Muscle of arm (tissue), 12 donors: ENCODE data around the gene PRKCZ. TPM values are rescaled to one million over a fixed set of nuclear protein-coding genes. Genes with fewer than 3 reads are reported as not detected.

Experiments used
- DNase-seq: peaks from one replicate; pipeline ENCODE4 v3.0.0-alpha.2; 2013
- polyA plus RNA-seq, 12 donors: library from polyadenylated mRNA; unstranded; fragments of 120-200 nt; gene quantifications; one replicate each; pipeline ENCODE4 v1.2.1, GENCODE V29; 2013; ENCODE audit not compliant: insufficient read length in 12 of 12

Gene PRKCZ
- polyA plus RNA-seq, 12 donors: 4.2 to 15.0 (median 6.3) TPM; not detected in 1

GRCh38 chr1:2044510-2045319 lies 5.5 kb upstream of the PRKCZ start:
- peak; percentile 67 for DNase-seq

DNA sequence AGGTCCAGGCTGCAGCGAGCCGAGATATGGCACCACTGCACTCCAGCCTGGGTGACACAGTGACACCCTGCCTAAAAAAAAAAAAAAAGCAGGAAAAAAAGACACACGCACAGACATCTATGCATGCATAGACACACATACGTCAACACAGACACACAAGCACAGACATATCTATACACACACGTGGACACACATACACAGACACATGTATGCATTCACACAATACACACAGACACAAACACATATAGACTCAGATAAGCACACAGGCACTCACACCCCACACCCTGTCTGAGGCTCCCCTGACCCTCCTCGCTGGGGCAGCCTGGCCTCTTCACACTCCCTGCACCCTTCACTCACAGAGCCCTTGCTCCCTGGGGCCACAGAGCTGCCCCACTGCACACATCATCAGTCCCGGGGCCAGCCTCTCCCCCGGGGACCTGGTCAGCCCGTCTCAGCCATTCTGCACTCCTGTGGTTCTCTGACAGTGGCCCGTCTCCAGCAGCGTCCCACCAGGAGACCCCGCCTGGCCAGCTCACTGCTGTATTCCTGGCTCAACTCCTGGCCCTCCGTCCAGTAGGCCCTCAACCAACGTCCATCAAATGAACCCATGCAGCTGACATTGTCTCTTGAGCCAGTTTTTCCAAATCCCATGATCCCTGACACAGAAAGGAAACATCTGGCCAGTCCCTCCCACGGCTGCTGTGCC lies 4.6 kb upstream of the PRKCZ start:
- DNase-seq: peak; percentile 42

GRCh38 chr1:2046174-2046917 lies 3.9 kb upstream of the PRKCZ start:
- no peak for DNase-seq

- no peak for DNase-seq
Observed at GRCh38 chr1:2046953-2047748, 3.1 kb upstream of the PRKCZ start.

DNA sequence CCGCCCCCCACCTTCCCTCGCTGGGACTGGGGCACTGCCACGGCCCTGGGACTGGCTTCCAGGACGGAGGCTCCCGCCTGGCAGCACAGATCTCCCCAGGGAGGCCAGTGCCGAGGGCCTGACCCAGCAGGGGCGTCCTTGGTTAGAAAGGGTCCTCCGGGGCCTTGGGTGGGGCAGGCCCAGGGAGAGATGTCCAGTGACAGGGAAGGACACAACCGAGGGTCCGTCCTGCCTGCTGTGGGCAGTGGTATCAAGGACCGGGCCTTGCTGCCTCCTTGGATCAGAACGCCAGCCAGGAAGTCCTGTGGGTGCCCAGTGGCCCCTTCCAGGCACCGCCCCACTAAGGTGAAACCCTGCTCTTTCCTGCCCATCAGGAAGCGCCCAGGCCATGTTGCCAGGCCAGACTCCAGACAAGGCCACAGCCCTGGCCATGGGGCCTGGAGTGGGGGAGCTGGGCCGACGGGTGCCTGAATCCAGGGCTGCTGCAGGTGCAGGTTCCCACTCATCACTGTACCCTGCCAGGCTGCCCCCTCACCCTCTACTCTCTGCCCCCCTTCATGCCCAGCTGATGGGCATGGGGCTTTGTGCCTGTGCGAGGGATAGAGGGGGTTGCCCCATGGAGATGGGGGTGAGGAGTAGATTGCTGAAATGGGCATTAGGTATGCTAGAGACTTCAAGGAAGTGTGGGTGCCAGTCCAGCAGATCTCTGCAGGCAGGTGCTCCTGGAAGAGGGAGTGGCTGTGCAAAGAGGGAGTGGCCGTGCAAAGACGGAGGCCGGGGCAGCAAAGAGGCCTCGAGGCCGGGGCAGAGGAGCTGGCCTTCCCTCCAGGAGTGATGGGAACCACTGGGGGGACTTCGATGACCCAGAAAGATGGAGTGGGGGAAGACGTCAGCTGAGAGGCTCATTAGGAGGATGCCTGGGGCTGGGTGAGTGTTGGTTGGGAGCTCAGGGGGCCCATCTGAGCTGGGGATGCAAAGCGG lies 2.2 kb upstream of the PRKCZ start:
- DNase-seq: no peak

DNA sequence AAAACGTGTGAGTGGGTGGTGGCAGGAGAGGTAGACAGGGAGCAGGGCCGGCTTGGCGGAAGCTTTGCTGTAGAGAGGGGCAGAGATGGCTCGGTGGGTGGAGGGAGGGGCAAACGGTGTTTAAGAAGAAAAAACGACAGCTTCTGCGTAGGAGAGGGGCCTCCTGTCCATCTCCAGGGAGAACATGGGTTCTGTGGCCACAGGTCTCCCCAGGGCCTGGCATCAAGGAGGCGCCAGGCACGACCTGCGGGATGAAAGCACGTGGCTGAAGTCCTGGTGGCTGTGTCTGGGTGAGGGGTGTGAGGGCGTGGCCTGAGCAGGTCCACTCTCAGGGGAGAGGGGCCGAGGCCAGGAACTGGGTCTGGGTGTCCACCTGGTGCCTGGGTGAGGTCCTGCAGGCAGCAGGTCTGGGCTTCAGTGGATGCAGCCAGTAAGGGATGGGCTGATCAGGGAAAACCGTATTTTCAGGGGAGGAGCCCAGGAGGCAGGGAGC lies 940 bp upstream of the PRKCZ start:
- DNase-seq: no peak

GRCh38 chr1:2050461-2050792 lies 216 bp downstream of the PRKCZ start:
- DNase-seq: no peak

GRCh38 chr1:2050793-2051682 lies 827 bp downstream of the PRKCZ start:
- DNase-seq: no peak

GRCh38 chr1:2052054-2052679 lies 2.0 kb downstream of the PRKCZ start:
- no peak for DNase-seq

DNA sequence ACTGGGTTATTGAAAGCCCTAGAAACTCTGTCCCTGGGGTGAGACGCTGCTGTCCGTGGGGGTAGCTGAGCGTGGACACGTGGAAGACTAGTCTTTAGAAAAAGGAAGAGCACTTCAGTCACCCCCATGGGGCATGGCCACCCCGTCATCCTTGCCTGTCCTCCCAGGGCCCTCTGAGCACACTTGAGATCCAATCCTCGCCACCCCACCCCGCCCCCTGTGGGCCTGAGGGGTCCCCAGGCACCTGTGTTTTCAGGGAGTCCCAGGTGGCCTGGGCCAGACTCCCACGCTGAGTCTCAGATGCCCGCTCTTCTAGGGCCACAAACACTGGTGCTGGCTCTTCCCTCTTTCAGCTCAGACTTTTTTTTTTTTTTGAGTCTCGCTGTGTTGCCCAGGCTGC lies 2.5 kb downstream of the PRKCZ start:
- no peak for DNase-seq

- DNase-seq: no peak
Observed at GRCh38 chr1:2053217-2053616, 3.0 kb downstream of the PRKCZ start.

DNA sequence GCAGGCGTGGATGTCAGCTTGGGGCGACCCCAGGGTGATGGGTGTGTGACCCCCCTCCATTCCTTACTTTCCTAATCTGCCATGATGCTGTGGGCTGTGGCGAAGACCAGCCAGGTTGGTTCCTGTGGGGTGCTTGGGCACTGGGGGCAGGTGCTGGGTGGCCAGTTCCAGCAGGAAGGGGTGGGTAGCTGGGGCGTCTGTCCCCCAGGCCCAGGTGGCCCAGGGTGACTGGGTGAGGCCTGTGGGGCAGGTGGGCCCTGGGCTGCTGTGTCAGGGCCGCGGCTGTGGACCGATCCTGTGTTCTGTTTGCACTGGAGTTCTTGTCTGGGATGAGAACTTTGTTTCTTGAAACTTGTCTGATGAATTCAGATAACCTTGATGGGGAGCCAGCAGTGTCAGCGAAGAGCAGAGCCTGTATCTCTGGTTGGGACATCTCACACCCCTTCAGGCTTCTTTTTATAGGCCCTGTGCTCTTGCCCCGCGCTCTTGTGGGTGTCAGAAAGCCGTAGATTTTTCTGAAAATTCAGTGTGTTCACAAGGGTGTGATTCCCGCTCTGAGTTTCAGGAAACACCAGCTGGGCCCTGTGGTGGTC lies 3.7 kb downstream of the PRKCZ start:
- no peak for DNase-seq

DNA sequence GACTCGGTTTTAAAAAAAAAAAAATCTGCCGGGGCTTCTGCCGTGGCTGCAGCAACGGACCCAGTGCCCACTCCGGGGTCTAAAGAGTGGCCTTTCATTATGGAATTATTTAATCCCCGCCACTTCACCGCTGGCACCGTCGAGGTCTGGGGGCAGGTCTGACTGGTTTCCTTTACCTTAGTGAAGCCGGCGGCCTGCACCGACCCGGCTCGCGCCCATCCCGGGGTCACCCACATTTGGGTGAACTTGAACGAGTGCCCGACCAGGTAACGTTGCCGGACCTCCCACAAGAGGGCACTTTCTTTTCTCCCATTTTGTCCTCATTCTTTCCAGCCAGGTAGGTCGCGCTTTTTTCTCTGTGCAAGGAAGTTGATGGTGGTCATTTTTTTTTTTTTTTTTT lies 4.3 kb downstream of the PRKCZ start:
- no peak for DNase-seq

- no peak for DNase-seq
Observed at GRCh38 chr1:2055911-2056575, 5.8 kb downstream of the PRKCZ start.

DNA sequence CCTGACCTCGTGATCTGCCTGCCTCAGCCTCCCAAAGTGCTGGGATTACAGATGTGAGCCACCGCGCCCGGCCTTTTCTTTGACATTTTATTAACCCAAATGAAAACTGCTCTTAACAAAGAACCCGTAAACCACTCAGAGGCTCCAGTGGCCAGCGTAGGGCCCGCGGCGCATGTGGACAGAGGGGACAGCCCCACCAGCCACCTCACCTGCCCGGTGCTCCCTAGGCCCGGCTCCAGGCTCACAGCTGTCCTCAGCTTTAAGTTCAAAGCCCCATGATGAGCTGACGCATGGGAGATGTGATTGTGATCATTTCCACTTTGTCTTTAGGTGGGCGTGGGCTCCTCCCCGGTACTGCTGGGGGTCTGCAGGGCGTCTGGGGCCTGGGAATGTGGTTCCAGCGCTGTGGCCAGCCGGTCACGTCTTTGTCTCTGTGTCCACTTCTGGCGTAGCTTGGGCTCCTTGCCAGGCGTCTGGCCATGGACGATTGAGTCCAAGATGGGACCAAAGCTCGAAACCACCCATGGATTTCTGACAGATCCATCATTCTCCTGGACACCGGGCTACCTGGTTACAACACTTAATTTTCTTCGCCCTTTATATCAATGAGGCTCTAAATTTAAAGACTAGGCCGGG lies 6.9 kb downstream of the PRKCZ start:
- DNase-seq: no peak

DNA sequence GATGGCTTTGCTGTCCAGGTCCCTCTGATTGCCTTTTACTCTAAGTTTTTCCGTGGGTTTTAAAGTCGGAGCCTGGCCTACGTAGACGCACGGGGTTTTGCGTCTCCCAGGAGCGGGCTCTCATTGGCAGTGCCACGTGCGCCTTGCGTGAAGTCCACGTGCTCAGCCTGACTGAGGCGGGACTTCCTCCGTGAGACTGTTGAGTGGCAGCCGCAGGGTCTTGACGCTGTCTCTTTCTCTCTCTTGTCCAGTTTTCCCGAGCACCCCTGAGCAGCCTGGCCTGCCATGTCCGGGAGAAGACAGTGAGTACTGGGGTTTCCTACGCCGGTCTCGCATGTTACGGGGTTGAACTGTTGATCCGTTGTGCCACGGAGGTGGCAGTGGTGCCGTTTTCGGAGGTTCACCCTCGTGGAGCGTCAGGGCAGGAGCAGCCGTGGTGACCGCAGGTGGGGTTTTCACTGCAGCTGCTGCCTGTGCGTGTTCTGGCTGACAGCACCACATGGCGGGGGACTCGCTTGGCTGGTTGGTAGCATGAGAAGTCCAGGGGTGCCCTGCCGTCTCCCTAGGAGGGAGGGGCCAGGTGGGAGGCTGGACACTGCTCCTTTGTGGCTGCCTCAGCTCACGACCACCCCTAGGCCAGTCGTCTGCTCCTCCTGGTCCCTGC lies 9.2 kb downstream of the PRKCZ start:
- DNase-seq: no peak

DNA sequence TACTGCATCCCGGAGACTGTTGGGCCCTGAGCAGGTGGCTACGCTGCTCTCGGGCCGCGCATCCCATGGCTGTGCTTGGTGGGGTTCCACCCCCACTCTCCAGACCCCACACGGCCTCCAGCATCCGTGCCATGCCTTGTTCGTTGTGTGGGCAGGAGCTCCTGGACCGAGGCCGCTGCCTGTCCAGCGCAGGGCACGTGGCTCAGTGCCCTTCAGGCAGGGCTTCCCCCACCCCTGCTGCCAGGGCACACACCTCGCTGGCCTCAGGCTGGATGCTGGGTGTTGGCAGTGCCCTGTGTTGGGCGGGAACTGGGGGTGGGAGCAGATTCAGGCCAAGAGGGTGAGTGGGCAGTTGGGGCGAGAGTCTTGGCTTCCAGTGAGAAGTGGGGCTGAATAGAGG lies 9.9 kb downstream of the PRKCZ start:
- DNase-seq: no peak
